CD4-positive, alpha-beta T cell treated with Interleukin-1 beta for 1 hour (primary cell): Measurements from ENCODE around the gene TRAF1.
A peak's percentile ranks its signal among the peaks of the same experiment; 100 is the strongest.

Experiments used
- DNase-seq, 2 donors: peaks; one replicate each; pipeline ENCODE4 v3.0.0-alpha.2; 2020 to 2022

The TRAF1 gene

GRCh38 chr9:120922404-120923195 lies 4.0 kb downstream of the TRAF1 start:
- DNase-seq: peak in 1 of 2 donors; percentile 26

DNA sequence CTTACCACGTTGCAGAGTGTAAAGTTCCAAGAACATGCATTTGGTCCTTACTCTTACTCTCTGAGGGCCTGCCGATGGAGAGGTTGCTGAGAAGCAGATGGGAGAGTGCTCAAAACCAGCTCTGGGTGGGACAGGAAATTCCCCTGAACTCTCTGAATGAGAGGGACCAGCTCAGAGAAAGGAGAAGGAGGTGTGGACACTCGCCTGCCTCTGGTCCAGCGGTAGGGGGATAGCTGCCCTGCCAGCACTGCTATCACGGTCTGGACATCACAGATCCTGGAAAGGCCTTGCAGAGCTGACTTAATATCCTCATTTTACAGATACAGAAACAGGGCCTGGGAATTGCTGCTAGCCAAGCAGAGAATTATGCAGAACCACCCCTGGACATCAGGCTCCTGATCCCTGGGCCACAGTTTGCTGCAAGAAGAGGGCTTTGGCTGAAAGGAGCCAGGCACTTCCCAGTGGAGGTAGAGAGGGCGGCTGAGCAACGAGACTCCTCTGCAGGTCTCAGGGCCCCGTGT lies 4.9 kb downstream of the TRAF1 start:
- DNase-seq: peak in 1 of 2 donors; percentile 35

GRCh38 chr9:120920806-120921178 lies 5.8 kb downstream of the TRAF1 start:
- peak in 1 of 2 donors; percentile 33 for DNase-seq

GRCh38 chr9:120919843-120920805 lies 6.5 kb downstream of the TRAF1 start:
- peak in 1 of 2 donors; percentile 51 for DNase-seq

GRCh38 chr9:120918931-120919842 lies 7.4 kb downstream of the TRAF1 start:
- DNase-seq: peak in 1 of 2 donors; percentile 24

GRCh38 chr9:120917929-120918762 lies 8.4 kb downstream of the TRAF1 start:
- peak in 1 of 2 donors; percentile 45 for DNase-seq

- DNase-seq: peak in 1 of 2 donors; percentile 17
Observed at GRCh38 chr9:120916991-120917880, 9.4 kb downstream of the TRAF1 start.

GRCh38 chr9:120916588-120916987 lies 10.0 kb downstream of the TRAF1 start:
- DNase-seq: peak in 1 of 2 donors; percentile 22

- DNase-seq: peak; percentile 53 to 61
Observed at GRCh38 chr9:120915854-120916470, 10.6 kb downstream of the TRAF1 start.

GRCh38 chr9:120914953-120915352 lies 11.6 kb downstream of the TRAF1 start:
- DNase-seq: no peak

DNA sequence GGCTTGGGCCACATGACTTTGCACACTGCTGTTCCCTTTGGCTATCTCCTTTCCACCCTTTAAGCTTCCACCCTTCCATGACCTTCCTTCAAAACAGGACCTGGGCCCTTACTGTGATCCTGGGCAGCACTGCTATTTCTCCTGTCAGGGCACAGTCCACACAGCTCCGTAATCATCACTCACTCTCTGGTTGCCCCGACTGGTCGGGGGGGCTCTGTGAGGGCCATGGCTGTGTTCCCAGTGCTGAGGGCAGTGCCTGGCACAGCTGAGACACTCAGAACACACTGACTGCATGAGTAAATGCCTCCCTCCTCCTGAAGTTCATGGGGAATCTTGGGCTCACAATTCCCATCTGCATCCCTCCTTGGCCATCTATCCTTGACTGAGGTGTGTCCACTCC lies 12.2 kb downstream of the TRAF1 start:
- DNase-seq: no peak

GRCh38 chr9:120913647-120914264 lies 12.8 kb downstream of the TRAF1 start:
- no peak for DNase-seq

GRCh38 chr9:120912958-120913646 lies 13.5 kb downstream of the TRAF1 start:
- no peak for DNase-seq

DNA sequence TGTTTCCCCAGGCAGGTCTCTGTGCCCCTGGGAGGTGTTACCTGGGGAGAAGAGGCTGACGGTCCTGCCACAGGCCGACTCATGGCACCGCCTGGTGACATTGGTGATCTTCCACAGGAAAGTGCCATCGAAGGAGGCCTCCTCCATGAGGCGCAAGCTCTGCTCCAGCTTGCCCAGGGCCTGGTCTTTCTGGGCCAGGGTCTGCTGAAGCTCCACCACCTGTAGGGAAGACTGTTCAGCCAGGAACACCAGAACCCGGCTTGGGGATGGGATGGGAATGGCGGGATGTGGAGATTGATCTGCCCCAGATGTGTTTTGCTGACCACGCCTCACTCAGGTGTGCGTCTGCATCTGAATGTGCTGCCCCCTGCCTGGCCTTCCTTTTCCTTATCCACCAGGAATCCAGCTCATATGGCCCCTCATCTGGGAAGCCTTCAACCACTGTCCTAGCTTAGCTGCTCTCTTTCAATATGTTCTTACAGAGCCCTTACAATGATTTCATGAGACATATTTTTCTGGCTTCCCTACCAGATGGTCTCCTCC lies 15.2 kb downstream of the TRAF1 start:
- no peak for DNase-seq

DNA sequence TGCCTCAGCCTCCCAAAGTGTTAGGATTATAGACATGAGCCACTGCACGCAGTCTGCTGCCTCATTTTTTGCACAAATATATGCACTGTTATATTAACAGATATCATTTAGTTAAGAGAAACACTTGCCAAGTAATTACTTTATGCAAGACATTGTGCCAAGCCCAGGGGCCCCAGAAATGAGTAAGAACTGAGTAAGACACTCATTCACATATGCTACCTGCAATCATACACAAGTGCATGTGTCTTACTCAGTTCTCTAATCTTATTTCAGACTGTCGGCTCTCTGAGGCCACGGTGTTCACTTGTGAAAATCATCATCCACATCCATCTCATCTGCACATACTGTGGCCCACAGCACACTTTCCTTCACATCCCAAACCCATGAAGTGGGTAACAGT lies 16.0 kb downstream of the TRAF1 start:
- no peak for DNase-seq

GRCh38 chr9:120909904-120910303 lies 16.7 kb downstream of the TRAF1 start:
- DNase-seq: peak; percentile 57 to 60

- peak; percentile 45 to 50 for DNase-seq
Observed at GRCh38 chr9:120905315-120906164, 21.1 kb downstream of the TRAF1 start.

DNA sequence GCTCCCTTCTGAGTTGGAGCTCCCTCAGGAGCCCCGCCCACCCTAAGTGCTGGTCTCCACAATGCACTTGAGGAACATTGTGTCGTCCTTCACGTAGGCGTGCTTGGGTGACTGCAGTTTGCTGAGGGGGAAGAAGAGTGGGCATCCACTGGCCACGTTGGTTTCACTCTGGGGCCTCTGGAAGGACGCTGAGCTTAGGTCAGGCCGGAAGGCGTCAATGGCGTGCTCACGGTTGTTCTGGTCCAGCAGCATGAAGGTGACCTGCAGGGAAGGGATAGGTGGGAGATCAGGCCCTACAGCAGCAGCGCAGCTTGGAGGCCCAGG lies 21.7 kb downstream of the TRAF1 start:
- no peak for DNase-seq
